Stimulated activated CD4-positive, alpha-beta T cell treated with anti-CD3 and anti-CD28 coated beads, Interleukin-4, amount 100 ng/mL, for 4 hours (primary cell): Measurements from ENCODE around the gene EHD4.

ENCODE experiments used
- DNase-seq, 2 experiments: peaks; one replicate each; pipeline ENCODE4 v3.0.0-alpha.2; 2020

The EHD4 gene

GRCh38 chr15:41955100-41955499 lies 17.3 kb downstream of the EHD4 start:
- no peak for DNase-seq

- DNase-seq, result no peak
Measured at GRCh38 chr15:41954036-41954435, 18.3 kb downstream of the EHD4 start.

GRCh38 chr15:41952013-41952563 lies 20.3 kb downstream of the EHD4 start:
- DNase-seq, result no peak

- DNase-seq, result no peak
Measured at GRCh38 chr15:41951571-41951970, 20.8 kb downstream of the EHD4 start.

GRCh38 chr15:41950489-41950888 lies 21.9 kb downstream of the EHD4 start:
- DNase-seq, result no peak

- no peak for DNase-seq
Measured at GRCh38 chr15:41950127-41950483, 22.3 kb downstream of the EHD4 start.

GRCh38 chr15:41949401-41950126 lies 22.8 kb downstream of the EHD4 start:
- no peak for DNase-seq

- DNase-seq, result no peak
Measured at GRCh38 chr15:41948490-41948889, 23.9 kb downstream of the EHD4 start.

- no peak for DNase-seq
Measured at GRCh38 chr15:41946970-41947369, 25.4 kb downstream of the EHD4 start.

GRCh38 chr15:41945731-41946130 lies 26.6 kb downstream of the EHD4 start:
- DNase-seq, result no peak

- DNase-seq, result no peak
Measured at GRCh38 chr15:41945221-41945620, 27.1 kb downstream of the EHD4 start.

- no peak for DNase-seq
Measured at GRCh38 chr15:41944313-41944940, 27.9 kb downstream of the EHD4 start.

- DNase-seq, result no peak
Measured at GRCh38 chr15:41943543-41944312, 28.6 kb downstream of the EHD4 start.

- DNase-seq, result no peak
Measured at GRCh38 chr15:41942886-41943285, 29.5 kb downstream of the EHD4 start.

- DNase-seq, result no peak
Measured at GRCh38 chr15:41941644-41942415, 30.5 kb downstream of the EHD4 start.

GRCh38 chr15:41940441-41940857 lies 31.9 kb downstream of the EHD4 start:
- DNase-seq, result peak; percentile 39 to 40

- DNase-seq, result no peak
Measured at GRCh38 chr15:41939986-41940385, 32.4 kb downstream of the EHD4 start.

GRCh38 chr15:41937568-41937923 lies 34.8 kb downstream of the EHD4 start:
- no peak for DNase-seq

GRCh38 chr15:41936649-41937567 lies 35.4 kb downstream of the EHD4 start:
- peak; percentile 65 to 82 for DNase-seq

- no peak for DNase-seq
Measured at GRCh38 chr15:41936155-41936554, 36.2 kb downstream of the EHD4 start.

GRCh38 chr15:41935566-41936020 lies 36.8 kb downstream of the EHD4 start:
- DNase-seq, result no peak

GRCh38 chr15:41934843-41935242 lies 37.5 kb downstream of the EHD4 start:
- peak; percentile 58 to 72 for DNase-seq
